Activated T-cell treated with anti-CD3 and anti-CD28 coated beads, Interleukin-2, amount 50 U/mL, for 4 hours (primary cell): Measurements from ENCODE around the gene TAF13. TPM values are rescaled to one million over a fixed set of nuclear protein-coding genes. Genes with fewer than 3 reads are reported as not detected.
A peak's percentile ranks its signal among the peaks of the same experiment; 100 is the strongest.
"Not testable (repeated sequence)": the region's sequence is repeated elsewhere in the genome, so short reads cannot be mapped to it uniquely, and the experiment has no call there.

Experiments used
- ATAC-seq, 2 donors: fragments of 200-7000 bp; cut with Tn5 transposase; one replicate each; pipeline ENCODE4 v1.10.0; 2021
- DNase-seq: peaks from one replicate; pipeline ENCODE4 v3.0.0-alpha.2; 2020
- H3K27me3 Mint-ChIP-seq: one replicate; pipeline ENCODE4 v1.8.0; 2021; ENCODE audit warnings: low read depth, mixed read lengths
- H3K36me3 Mint-ChIP-seq: one replicate; pipeline ENCODE4 v1.8.0; 2022; ENCODE audit warnings: mixed read lengths; ENCODE audit not compliant: insufficient read depth
- H3K4me1 Mint-ChIP-seq: one replicate; pipeline ENCODE4 v1.8.0; 2021; ENCODE audit warnings: low read depth, mixed read lengths
- H3K4me3 Mint-ChIP-seq: one replicate; pipeline ENCODE4 v1.8.0; 2021; ENCODE audit warnings: mild to moderate bottlenecking, moderate library complexity, mixed read lengths
- H3K9me3 Mint-ChIP-seq: one replicate; pipeline ENCODE4 v1.8.0; 2021; ENCODE audit warnings: mixed read lengths
- total RNA-seq, 3 donors: library from RNA; stranded (reverse); gene quantifications; one replicate each; pipeline ENCODE4 v1.2.1, GENCODE V29; 2021

TAF13 gene
- total RNA-seq, 3 donors from 2014 or later: 38.1 to 43.5 (median 43.3) TPM

DNA sequence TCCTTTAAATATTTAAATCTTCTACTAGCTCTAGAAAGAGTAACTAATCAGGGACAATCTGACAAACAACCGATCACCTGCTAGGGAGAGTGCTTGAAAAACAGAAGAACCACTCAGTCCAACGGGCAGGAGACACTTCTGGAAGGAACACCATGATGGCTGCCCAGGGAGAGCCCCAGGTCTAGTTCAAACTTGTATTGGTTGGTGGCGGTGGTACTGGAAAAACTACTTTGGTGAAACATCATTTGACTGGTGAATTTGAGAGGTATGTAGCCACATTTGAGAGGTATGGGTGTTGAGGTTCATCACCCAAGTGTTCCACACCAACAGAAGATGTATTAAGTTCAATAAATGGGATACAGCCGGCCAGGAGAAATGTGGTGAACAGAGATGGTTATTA lies 29.1 kb downstream of the TAF13 start:
- no peaks in the 10 kb centered on the region for H3K9me3 Mint-ChIP-seq
- peaks cover 2% of the 10 kb centered on the region for H3K4me1 Mint-ChIP-seq
- ATAC-seq (no peak), DNase-seq (no peak)
- no peak overlapping the region for H3K4me3 Mint-ChIP-seq
- no peaks in the 10 kb centered on the region for H3K36me3 Mint-ChIP-seq
- H3K27me3 Mint-ChIP-seq: peaks cover 6% of the 10 kb centered on the region

DNA sequence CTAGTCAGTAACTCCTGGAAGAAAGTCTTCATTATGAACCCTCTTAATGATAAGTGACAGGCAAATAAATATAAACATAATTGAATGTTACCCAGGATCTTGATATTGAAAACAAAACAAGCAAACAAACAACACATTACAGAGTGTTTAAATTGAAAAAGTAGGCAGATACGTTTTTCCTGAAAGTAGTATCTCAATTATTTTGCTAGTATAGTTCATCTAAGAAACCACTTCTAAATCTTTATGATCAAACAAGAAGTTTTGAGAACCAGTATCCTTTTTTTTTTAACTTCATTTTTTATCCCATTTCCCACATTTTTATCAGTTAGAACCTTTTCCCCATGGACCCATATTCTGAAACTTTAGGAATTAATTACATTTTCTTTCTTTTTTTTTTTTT lies 30.2 kb downstream of the TAF13 start:
- no peak for DNase-seq
- Mint-ChIP-seq H3K4me3 (no peak overlapping the region), H3K4me1 (peaks cover 8% of the 10 kb centered on the region), H3K27me3 (peaks cover 3% of the 10 kb centered on the region), H3K36me3 (no peaks in the 10 kb centered on the region), H3K9me3 (no peaks in the 10 kb centered on the region)
- no peak for ATAC-seq

DNA sequence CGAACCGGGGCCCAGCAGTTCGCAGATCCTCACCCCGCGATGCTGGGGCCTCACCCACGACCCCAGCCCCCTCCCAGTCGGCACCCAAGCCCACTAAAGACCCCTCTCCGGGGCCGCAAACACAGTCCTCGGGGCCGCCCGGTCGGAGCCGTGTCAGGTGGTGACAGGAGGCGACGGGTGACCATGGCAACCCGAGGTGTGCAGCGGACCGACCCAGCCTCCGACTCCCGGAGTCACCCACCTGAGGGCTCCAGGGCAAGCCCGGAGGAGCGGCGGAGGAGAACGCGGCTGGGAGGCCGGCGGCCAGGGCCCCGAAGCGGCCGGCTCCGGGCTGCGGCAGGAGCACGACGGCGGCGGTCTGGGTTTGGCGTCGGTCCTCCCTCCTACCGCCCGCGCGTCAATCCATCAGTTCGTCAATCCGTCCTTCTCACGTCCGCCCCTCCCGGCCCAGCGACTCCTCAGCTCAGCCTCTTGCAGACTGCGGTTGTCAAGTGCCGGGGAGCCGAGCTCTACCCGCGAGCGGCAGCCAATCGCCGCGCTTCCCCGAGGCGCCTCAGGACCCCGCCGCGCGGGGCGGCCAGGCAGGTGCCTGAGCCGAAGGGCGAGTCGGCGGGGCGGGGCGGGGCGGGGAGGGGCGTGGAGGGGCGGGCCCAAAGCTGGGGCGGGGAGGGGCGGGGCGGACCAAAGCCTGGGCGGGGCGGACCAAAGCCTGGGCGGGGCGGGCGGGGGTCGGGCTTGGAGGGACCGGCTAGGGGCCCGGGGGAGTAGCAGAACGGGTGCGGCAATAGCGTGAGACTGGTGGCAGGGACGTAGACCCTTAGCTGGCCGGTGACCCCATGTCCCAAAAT lies 34.0 kb downstream of the TAF13 start, which contains the start of gene WDR47:
Gene WDR47, minus strand, starts transcription at position 482 of the 848 bp plus-strand sequence. CDS start 18,590 bp downstream, outside the sequence.
- Mint-ChIP-seq H3K36me3 (no peaks in the 10 kb centered on the region), H3K9me3 (no peaks in the 10 kb centered on the region), H3K4me1 (peaks cover 13% of the 10 kb centered on the region), H3K4me3 (peak within 1 kb of the TSS; percentile 86), H3K27me3 (no peaks in the 10 kb centered on the region)
- peak; percentile 92 for DNase-seq
- peak; percentile 99 for ATAC-seq

DNA sequence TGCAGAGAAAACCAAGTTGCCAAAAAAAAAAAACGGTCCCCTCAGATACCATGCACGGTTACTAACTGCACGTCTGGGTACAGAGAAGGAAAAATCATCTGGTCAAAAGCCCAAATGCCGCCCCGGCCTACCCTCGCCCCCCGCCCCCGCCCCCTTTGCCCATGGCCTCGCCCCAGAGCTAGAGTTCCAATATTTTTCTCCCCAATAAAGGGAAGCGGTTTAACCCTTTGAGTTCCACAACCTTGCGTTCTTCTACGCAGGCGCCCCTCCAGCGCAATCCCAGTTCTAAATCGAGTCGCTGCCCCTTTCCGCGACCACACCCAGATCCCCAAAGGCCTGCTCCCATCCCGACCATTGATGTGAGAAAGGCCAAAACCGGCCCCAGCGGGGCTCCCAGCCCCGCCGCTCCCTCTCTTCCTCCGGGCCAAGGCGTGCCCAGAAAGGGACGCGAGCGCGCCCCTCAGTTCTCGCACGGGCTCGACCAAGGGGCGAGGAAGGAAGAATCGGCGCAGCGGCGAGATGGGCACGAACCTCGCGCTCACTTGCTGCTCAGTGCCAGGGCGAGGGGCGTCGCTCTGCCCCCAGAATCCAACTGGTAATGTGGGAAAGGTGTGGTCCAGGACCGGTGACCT lies 34.7 kb downstream of the TAF13 start:
- Mint-ChIP-seq H3K9me3 (no peaks in the 10 kb centered on the region), H3K4me3 (peak overlapping the region; percentile 86), H3K27me3 (no peaks in the 10 kb centered on the region), H3K4me1 (peaks cover 13% of the 10 kb centered on the region), H3K36me3 (no peaks in the 10 kb centered on the region)
- DNase-seq (no peak), ATAC-seq (peak; percentile 23 to 28)

DNA sequence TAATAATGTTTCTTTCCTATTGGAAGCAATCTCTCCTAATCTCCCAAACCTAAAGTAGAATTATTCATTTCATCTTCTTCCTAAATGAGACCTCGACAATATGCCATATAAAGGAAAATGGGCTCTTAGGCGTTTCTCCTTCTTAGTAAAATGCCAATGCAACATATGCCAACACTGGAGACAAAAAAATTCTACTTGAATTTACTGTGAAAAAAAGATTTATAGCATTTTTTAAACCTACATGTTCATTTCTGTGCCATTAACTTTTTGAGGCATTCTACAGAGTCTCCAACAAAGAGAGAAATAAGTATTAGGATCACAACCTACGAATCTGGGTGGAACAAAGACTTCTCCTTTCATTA lies 35.2 kb downstream of the TAF13 start:
- H3K4me3 Mint-ChIP-seq: peak overlapping the region; percentile 86
- H3K9me3 Mint-ChIP-seq: no peaks in the 10 kb centered on the region
- H3K4me1 Mint-ChIP-seq: peaks cover 13% of the 10 kb centered on the region
- ATAC-seq (no peak), DNase-seq (no peak)
- no peaks in the 10 kb centered on the region for H3K36me3 Mint-ChIP-seq
- no peaks in the 10 kb centered on the region for H3K27me3 Mint-ChIP-seq

DNA sequence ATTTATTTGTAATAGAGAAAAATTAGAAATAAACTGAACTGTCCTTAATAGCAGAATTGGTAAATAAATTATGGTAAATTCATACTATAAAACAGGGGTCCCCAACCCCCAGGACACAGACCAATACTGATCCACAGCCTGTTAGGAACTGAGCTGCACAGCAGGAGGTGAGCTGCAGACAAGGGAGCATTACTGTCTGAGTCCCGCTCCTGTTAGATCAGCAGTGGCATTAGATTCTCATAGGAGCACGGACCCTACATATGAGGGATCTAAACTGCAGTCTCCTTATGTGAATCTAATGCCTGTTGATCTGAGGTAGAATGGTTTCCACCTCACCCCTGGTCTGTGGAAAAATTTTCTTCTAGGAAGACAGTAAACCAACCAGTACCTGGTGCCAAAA lies 41.4 kb downstream of the TAF13 start:
- Mint-ChIP-seq H3K4me1 (no peaks in the 10 kb centered on the region), H3K36me3 (peaks cover 1% of the 10 kb centered on the region), H3K9me3 (no peaks in the 10 kb centered on the region), H3K4me3 (no peak overlapping the region), H3K27me3 (no peaks in the 10 kb centered on the region)
- ATAC-seq (no peak), DNase-seq (no peak)

DNA sequence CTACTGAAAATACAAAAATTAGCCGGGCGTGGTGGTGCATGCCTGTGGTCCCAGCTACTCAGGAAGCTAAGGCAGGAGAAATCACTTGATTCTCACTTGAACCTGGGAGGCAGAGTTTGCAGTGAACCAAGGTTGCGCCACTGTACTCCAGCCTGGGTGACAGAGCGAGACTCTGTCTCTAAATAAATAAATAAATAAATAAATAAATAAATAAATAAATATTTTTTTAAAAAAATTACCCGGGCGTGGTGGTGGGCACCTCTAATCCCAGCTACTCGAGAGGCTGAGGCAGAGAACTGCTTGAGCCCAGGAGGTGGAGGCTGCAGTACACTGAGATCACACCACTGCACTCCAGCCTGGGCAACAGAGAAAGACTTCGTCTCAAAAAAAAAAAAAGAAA lies 46.3 kb downstream of the TAF13 start:
- H3K9me3 Mint-ChIP-seq, ATAC-seq, H3K36me3 Mint-ChIP-seq: not testable (repeated sequence)

DNA sequence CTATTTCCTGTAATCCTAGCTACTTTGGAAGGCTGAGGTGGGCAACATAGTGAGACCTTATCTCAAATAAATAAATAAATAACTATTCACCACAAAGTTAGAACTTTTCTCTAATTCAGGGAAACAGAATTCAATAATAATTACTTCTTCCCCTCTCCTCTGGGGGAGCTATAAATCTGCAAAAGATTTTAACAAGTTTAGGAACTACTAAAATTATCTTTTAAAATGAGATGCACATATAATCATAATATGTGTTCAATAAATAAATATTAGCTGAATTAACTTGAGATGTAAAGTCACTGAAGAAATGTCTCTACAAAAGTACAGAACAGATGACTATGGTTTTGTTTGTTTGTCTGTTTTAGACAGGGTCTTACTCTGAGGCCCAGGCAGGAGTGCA lies 48.0 kb downstream of the TAF13 start:
- Mint-ChIP-seq H3K27me3 (no peaks in the 10 kb centered on the region), H3K36me3 (no peaks in the 10 kb centered on the region), H3K9me3 (no peaks in the 10 kb centered on the region), H3K4me3 (no peak overlapping the region), H3K4me1 (no peaks in the 10 kb centered on the region)
- DNase-seq: no peak
- no peak for ATAC-seq

More for the DNA sequence above, 46.3 kb downstream of the TAF13 start:
- not testable (repeated sequence) for H3K4me3 Mint-ChIP-seq, H3K4me1 Mint-ChIP-seq, H3K27me3 Mint-ChIP-seq, DNase-seq

DNA sequence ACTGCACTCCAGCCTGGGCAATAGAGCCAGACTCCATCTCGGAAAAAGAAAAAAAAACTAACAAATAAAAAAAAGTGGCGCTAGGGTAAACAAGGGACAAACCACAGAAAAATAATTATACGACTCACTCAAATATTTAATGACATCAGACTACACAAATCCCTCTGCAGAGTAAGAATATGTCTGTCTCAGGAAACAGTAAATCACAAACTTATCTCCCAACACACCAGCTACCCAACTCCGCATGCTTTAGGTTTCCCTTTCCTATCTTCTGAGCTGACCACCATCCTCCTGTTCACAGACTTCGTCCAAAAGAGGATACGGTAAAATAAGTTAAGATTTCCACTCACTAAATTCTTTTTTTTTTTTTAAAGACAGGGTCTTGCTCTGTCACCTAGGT lies 50.1 kb downstream of the TAF13 start:
- H3K9me3 Mint-ChIP-seq: no peaks in the 10 kb centered on the region
- DNase-seq: no peak
- peaks cover 2% of the 10 kb centered on the region for H3K36me3 Mint-ChIP-seq
- no peaks in the 10 kb centered on the region for H3K4me1 Mint-ChIP-seq
- no peaks in the 10 kb centered on the region for H3K27me3 Mint-ChIP-seq
- no peak overlapping the region for H3K4me3 Mint-ChIP-seq
- no peak for ATAC-seq

DNA sequence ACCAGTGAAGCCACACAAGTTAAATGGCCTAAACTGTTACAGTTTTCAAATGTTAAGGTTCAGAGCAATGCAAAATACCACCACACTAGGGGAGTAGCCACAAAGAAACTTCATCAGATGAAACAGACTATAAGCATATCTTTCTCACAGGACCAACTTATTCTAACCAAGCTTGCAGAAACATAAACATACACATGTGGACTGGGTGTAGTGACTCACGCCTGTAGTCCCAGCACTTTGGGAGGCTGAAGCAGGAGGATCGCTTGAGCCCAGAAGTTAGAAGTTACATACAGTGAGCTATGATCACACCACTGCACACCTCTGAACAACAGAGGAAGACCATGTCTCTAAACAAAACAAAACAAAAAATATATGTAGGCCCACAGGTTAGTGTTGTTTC lies 51.2 kb downstream of the TAF13 start:
- H3K27me3 Mint-ChIP-seq: no peaks in the 10 kb centered on the region
- H3K9me3 Mint-ChIP-seq: no peaks in the 10 kb centered on the region
- H3K4me3 Mint-ChIP-seq: no peak overlapping the region
- no peak for ATAC-seq
- peaks cover 3% of the 10 kb centered on the region for H3K36me3 Mint-ChIP-seq
- H3K4me1 Mint-ChIP-seq: no peaks in the 10 kb centered on the region
- DNase-seq: no peak

DNA sequence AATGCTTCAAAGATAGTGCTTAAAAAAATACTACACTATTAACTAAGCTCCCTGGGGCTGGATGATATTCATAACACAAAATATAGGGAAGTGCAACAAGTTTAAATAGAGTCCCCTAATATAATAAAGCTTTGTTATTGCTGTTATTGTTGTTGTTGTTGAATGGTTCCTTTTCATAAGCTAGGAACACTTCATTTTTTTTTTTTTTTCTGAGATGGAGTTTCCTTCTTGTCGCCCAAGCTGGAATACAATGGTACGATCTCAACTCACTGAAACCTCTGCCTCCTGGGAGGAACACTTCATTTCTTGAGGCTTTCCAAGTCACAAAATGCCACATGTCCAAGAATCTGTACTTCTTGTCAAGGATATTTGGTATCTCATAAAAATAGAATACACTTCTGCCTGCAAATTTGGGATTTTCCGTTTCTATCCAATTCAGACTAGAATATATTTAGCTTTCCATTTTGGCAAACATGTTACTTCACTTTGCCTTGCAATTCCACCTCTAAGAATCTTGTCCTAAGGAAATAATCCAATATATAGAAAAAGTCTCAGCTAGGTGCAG lies 55.0 kb downstream of the TAF13 start:
- DNase-seq: no peak
- Mint-ChIP-seq H3K27me3 (no peaks in the 10 kb centered on the region), H3K4me1 (no peaks in the 10 kb centered on the region), H3K4me3 (no peak overlapping the region), H3K36me3 (peaks cover 22% of the 10 kb centered on the region), H3K9me3 (peaks cover 9% of the 10 kb centered on the region)
- ATAC-seq: no peak

DNA sequence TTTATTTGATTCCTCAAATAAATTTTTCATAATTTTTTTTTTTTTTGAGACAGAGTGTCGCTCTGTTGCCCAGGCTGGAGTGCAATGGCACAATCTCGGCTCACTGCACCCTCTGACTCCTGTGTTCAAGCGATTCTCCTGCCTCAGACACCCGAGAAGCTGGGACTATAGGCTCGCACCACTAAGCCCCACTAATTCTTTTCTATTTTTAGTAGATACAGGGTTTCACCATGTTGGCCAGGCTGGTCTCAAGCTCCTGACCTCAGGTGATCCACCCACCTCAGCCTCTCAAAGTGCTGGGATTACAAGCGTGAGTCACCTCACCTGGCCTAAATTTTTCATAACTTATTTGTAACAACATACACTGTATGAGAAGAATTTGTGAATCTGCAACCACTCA lies 58.1 kb downstream of the TAF13 start:
- DNase-seq, ATAC-seq, H3K9me3 Mint-ChIP-seq, H3K27me3 Mint-ChIP-seq, H3K4me3 Mint-ChIP-seq, H3K4me1 Mint-ChIP-seq: not testable (repeated sequence)
- H3K36me3 Mint-ChIP-seq: peaks cover 33% of the 10 kb centered on the region

DNA sequence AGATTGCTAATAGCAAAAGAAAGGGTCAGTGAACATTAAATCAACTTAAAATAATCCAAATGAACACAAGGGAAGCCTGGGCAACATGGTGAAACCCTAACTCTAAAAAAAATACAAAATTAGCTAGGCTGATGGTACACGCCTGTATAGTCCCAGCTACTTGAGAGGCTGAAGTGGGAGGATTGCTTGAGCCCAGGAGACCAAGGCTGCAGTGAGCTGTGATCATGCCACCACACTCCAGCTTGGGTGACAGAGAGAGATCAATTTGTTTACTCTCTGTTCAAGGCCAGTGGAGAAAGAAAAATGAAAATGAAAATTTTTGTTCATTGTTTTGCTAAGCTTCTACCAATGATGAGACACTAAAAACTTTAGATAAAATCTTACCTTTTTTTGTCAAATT lies 58.7 kb downstream of the TAF13 start:
- Mint-ChIP-seq H3K4me1 (no peaks in the 10 kb centered on the region), H3K36me3 (peaks cover 33% of the 10 kb centered on the region), H3K9me3 (peaks cover 9% of the 10 kb centered on the region), H3K4me3 (no peak overlapping the region), H3K27me3 (no peaks in the 10 kb centered on the region)
- ATAC-seq (no peak), DNase-seq (no peak)
